ENCODE data around the gene CACNA2D3. TPM values are rescaled to one million over a fixed set of nuclear protein-coding genes. Genes with fewer than 3 reads are reported as not detected.
"Not testable (repeated sequence)": the region's sequence is repeated elsewhere in the genome, so short reads cannot be mapped to it uniquely, and the experiment has no call there.

CACNA2D3 gene
- total RNA-seq, 2 experiments from 2014 or later = not detected

DNA sequence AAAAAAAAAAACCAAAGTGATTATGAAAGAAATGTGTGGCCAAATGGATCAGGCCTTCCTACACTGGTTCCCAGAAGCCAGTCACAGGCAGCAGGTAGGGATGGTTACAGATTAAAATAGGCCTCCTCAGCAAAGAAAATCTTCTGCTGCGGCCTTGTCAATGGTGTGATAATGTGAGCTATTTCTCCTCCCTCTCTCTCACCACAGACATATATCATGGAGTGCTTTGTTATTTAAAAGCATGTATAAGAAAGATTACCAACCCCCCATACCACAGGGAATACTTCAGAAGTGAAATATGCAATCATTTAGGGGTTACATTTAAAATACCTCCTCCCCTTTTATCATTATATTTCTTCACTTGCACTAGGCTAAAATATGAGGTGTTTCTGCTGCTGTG lies 837.7 kb downstream of the CACNA2D3 start:
- ChIA-PET CTCF (no interaction called here), POLR2A (no interaction called here)

DNA sequence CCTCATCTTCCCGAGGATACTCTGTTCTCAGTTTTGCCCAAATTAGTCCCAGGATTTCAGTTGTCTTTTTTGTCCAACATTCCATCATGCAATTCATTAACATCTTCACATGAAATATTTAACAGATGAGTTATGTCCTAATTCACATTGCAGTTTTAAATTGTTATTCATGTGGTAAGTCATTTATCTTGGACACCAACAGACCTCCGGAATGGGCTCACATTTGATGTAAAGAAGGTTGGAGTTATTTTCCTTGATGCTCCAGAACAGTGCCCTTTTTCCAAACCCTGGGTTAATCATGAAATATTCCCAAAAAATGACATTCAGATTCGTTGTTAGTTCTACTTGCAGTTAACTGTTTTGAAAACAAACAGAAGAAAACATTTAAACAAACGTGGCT lies 838.3 kb downstream of the CACNA2D3 start:
- CTCF ChIA-PET = no interaction called here
- POLR2A ChIA-PET = no interaction called here

DNA sequence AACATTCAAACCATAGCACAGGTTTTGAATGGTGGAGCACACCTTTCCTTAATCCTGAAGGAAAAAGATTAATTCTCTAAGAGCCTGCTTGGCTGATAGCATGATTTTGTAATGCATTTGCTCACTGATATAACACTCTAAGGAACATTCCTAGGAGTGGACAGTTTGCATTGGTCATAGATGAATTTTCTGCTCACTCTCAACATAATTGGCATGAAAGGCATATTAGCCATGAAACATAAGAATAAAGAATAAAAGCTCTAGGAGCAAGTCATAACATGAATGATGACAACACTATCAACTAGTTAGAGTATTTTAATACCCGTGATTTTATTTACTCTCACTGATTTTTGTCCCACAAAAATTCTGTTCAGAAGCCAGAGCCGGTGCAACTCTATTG lies 839.8 kb downstream of the CACNA2D3 start:
- ChIA-PET CTCF (no interaction called here), POLR2A (no interaction called here)

DNA sequence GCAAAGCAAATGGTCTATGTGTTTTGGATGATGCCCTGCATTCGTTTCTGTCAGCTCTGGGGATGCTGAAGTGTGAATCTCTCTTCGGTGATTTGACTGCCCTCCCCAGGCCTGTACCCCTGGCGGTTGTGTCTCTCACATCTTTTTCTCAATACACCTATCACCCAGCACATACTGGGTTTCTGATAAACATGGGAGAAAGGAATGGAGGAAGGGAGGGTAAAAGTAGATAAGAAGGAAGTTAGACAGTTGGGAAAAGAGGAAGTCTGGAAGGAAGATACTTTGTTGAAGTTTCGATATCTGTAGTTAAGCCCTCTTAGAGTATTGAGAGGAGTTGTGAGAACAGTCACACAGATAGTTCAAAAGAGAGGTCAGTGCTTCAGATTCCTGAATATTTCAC lies 841.3 kb downstream of the CACNA2D3 start:
- POLR2A ChIA-PET = no interaction called here
- CTCF ChIA-PET = no interaction called here

DNA sequence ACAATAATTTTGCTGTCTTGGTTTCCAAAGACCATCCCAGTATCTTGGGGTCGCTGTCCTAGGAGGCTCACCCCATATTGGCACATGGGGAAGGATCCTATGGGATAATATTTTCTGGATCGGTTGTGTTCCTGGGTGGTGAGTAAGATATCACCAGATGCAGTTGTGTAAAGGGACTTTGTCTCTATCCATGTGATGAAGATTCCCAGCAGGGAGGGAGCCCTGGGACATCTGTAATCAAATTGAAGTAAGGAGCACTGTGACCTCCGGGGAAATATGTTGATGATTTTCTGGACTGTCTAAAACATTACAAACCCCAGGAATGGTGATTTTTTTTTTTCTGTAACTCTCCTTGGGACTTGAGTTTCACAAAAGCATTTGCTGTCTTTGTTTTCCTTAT lies 841.7 kb downstream of the CACNA2D3 start:
- POLR2A ChIA-PET = no interaction called here
- CTCF ChIA-PET = no interaction called here

DNA sequence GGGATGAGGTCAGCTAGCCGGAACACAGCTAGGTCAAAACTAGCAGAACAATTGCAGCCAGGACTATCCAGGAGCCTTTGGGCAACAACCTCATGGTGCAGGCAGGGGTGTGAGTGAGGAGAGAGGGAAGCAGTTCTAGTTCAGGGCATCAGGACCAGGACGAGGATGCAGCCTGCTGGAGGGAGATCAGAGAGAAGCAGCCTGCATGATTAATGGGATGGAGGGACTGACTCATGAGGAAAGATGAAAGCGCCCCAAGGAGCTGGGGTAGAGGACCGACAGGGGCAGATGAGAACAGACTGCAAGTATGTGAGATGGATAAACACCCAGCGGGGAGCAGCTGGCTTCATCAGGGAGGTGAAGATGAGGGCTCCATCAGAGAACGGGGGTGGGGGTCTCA lies 843.4 kb downstream of the CACNA2D3 start:
- POLR2A ChIA-PET = no interaction called here
- CTCF ChIA-PET = no interaction called here

DNA sequence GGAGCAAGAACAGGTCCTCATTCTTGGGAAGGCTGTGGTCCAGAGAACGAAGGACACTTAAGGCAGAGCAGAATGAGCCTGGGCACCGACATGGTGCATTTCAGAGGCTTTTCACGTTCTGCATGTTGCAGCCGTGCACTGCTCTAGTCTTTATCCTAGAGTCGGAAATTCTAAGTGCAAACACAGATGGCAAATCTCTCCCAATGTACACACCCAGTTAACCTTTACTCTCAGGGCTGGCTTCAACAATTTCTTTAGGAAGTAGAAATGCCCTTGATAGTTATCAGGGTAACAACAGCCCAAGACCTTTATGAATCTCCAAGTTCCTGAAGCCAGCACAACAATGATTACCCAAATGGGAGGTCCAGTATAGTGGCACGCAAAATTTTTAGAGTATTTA lies 844.6 kb downstream of the CACNA2D3 start:
- ChIA-PET POLR2A (no interaction called here), CTCF (no interaction called here)

DNA sequence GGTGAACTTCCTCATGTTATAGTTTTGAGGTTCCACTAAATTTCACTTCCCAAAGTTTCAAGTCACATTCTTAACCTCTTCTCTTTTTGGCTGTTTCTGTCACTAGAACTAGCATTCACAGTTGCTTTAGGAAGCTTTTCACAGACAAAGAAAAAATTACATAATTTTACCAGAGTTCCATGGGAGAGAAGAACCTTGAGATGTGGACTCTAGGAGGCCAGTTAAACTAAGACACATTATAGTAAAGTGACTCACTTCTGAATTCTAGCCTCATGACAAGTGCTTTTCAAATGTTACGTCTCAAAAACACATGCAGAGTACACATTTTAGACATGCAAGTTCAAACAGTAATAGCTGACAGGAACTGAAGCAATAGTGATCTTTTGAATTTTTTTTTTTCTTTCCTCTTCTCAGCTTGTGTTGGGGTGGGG lies 845.4 kb downstream of the CACNA2D3 start:
- ChIA-PET CTCF (no interaction called here), POLR2A (no interaction called here)

DNA sequence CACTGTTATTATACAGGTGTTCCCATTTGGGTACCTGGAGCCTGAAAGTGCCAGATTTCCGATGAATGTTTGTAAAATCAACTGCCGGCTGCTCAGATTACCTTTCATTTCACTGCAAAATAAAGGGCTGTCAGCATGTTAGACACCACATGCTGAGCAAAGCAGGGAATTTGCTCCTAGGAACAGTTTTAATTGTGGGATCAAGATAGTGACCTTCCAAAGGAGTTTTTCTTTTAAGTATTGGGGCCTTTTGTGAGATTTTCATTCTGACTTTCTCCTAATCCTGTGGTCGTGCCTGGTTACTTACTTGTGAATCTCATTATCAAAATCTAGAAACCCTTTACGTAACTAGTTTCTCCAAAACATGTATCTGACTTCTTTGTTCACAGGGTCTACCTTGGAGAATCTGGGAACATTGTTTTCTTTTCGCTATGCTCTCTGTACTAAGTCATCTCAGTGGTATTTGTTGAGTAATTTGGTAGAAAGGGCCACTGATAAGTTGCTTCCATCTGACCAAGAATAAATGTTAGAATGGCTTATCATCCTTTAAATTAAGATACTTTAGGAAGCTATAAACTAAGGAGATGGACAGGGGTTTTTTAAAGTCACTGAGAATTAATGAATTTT lies 846.3 kb downstream of the CACNA2D3 start:
- ChIA-PET POLR2A (no interaction called here), CTCF (no interaction called here)

DNA sequence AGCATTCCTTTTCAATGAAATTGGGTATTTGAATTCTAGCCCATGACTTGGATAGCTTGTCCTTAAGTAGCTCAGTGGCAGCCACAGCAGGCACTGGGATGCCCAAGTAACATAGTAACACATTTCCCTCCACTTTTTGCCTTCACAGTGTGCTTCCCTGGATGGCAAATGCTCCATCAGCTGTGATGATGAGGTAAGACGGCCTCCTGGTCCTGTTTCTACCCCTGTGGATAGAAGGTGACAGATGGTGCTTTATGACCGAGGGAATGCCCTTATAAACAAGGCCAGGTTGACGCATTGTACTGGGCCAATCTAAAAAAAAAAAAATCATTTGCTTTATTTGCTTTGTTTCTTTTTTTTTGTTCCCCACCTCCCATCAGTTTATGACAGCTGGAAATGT lies 847.3 kb downstream of the CACNA2D3 start:
- POLR2A ChIA-PET = no interaction called here
- CTCF ChIA-PET = no interaction called here

DNA sequence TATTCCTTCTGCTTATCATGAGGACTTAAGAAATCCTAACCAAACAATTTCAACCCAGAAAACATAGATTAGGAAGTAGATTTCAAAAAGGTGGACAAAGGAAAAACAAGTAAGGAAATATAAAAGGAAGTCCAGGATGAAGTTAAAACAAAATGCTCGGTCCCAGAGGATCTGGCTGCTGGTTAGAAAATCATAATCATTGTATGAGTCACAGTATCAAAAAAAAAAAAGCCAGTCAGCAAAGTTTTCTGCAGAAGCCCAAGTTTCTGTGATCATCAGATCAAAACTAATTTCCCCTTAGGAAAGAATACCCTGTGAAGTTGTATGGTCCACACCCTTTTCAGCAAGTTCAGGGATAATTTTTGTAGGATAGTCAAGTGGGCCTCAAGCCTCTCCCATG lies 848.5 kb downstream of the CACNA2D3 start:
- ChIA-PET CTCF (no interaction called here), POLR2A (no interaction called here)

DNA sequence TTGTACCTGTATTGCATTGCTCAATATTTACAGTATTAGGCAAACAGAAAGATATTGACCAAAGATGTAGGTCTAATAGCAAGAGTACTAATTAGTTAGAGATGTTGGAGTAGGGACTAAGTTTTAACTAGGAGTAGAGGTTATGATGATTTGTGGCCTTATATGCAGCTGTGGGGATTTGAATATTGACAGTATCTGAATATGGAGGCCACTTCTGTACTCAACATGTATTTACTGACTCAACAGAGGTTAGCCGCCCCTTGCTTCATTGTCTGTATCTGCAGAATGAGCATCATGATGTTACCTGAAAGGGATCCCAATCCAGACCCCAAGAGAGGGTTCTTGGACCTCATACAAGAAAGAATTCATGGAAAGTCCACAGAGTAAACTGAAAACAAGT lies 855.1 kb downstream of the CACNA2D3 start:
- ChIA-PET POLR2A (no interaction called here), CTCF (no interaction called here)

DNA sequence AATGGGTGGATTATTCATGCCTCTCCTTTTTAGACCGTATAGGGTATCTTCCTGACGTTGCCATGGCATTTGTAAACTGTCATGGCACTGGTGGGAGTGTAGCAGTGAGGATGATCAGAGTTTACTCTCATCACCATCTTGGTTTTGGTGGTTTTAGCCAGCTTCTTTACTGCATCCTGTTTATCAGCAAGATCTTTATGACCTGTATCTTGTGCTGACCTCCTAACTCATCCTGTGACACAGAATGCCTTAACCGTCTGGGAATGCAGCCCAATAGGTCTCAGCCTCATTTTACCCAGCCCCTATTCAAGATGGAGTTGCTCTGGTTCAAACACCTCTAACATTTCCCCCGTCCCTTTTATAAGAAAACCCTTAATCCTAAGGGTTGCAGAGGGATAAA lies 855.6 kb downstream of the CACNA2D3 start:
- CTCF ChIA-PET, POLR2A ChIA-PET: not testable (repeated sequence)

DNA sequence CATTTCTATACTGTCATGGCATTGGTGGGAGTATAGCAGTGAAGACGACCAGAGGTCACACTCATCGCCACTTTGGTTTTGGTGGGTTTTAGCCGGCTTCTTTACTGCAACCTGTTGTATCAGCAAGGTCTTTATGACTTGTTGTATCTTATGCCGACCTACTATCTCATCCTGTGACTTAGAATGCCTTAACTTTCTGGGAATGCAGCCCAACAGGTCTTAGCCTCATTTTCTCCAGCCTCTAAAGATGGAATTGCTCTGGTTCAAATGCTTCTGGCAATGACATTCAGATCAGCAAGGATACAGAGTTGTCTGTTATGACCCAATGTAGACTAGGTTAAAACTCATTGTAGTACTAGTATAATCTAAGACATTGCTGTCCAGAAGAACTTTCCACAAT lies 860.5 kb downstream of the CACNA2D3 start:
- CTCF ChIA-PET = no interaction called here
- POLR2A ChIA-PET = no interaction called here

DNA sequence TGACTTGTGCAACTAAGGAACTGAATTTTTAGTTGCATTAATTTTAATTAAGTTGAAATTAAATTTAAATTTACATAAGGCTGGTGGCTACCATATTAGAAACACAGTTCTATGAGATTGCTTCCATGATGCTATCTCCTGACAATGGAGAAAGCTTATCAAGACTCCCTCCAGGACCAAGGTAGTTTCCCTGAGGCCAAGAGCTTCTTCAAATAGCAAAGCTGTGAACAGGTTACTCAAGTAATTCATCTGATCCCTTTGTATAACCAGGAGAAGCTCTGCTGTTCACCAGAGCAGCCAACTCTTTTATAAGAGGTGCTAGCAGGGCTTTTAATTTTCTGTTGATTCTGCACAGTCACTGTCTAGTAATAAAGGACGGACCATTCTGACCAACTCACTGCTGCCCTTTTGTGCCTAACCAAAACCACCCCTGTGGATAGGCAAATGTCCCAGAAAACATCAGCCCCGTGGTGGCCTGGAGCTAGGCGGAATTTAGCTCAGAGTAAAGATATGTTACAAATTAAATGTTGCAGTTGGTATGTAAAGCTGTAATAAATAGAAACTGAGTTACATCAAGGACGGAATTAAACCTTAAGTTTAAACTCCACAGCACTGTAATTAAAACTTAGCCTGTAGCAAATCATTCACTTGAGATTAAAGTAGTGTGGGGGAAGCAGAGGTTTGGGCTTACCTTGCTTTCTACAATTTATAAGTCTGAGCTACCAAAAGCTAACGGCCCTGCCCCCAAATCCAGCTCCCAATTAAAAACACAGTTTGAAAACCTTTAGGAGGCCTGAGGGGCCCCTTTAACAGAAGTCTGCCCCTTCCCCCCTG lies 861.1 kb downstream of the CACNA2D3 start:
- CTCF ChIA-PET = no interaction called here
- POLR2A ChIA-PET = no interaction called here

DNA sequence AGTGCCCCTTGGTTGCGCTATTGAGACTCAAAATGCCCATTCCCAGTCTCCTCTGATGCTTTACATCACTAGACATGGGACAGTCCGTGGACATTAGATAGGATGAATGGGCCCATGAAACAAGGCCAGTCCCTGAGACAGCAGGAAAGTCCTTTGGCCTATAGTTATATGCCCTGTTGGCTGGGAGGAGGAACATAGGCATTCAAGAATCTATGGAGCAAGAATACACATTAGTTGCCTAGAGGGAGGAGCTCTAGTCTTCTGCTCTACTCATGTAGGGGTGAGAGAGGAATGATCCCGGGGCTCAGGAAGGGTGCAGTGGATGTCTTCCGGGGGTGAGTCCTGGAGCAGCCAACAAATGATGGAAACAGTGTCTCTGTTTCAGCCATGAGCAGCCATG lies 863.5 kb downstream of the CACNA2D3 start:
- POLR2A ChIA-PET = no interaction called here
- CTCF ChIA-PET = no interaction called here

DNA sequence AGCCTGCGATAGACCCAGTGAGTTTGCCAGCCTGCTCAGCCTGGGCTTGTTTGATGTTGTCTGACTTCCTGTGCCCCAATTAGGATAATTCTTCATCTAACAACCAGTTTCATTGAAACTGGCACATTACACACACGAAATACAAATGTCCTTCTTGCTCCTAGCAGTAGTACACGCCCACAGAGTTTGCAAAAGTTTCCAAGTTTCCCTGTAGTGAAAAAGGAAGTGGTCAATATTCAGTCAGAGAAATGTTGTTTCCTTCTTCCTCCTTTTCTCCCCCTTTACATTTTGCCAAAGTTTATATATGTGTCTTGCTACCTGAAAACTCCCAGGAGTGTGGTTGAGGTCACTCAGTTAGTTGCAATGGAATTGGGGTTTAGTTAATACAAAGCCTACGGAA lies 863.9 kb downstream of the CACNA2D3 start:
- ChIA-PET POLR2A (no interaction called here), CTCF (no interaction called here)

DNA sequence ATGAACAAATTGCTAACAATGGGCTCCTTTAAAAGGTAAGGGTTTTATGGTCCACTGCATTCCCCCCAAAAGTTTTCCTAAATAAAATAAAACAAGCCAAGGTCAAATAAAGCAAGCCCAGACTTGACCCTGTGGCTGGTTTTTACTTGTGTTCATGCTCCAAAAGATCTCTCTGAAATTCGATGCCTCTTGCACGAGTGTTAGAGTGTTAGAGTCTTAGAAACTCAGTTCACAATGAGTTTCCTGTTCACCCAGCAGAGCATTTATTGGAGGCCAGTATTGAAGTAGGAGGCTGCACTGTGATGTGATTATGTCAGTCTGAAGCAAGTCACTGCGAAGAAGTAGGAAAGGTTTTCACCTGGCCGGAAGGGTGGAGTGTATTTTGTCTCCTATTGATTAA lies 865.4 kb downstream of the CACNA2D3 start:
- CTCF ChIA-PET = no interaction called here
- POLR2A ChIA-PET = no interaction called here

DNA sequence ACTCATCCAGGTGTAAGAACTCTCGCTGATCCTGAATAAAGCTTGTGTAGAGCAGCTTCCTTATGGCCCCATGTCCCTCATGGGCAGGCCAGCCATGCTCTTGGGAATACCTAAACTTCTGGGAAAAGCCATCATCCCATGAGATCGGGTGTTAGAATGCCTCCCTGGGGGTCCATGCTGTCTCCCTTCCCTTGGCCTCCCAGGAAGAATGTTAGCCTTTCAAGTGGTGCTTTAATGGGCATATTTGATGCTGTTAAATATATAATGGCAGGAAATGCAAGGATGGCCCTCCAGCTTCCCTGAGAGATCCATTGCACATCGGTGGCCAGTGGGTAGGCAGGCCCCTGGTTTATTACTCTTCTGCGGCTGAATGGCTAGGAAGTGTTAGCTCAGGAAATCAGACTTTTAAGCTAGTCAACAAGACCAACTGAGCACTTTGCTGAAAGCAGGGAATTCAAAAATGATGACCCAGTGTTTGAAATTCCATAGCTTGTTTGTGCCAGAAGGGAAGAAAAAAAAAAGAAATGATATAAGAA lies 866.0 kb downstream of the CACNA2D3 start:
- CTCF ChIA-PET = no interaction called here
- POLR2A ChIA-PET = no interaction called here

DNA sequence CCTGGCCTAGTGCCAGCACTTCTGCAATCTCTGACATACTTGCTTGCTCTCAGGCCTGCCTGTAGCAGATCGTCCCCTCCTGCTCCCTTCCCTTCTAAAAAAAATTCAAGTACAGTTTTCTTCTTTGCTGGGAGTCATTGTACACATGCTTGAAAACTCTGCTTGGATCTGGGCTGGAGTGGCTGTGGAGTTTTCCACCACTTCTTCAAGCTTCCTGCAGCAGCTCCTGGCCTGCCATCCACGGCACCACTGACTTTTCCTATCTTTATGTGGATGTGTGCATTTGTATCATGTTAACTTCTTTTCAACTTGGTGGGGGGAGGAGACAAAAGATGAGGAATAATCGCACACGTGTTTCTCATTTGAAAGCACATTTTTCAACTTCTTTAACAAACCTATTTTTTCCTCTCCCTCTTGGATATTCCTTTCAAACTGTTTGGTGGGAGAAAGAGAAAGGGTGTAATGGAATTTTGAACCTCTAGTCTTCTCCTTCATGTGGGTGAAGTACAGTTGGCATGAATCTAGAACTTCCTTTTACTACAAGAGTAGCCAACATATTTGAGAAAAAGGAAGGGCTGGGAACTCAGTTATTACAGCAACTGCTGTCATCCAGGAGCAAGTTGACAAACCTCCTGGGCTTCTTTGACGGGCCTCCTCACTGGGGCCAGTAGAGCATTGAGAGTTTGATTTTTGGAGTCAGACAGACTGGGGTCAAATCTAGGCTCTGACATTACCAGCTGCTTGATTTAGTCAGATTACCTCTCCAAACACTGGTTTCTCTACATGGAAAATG lies 866.7 kb downstream of the CACNA2D3 start:
- CTCF ChIA-PET = no interaction called here
- POLR2A ChIA-PET = no interaction called here

DNA sequence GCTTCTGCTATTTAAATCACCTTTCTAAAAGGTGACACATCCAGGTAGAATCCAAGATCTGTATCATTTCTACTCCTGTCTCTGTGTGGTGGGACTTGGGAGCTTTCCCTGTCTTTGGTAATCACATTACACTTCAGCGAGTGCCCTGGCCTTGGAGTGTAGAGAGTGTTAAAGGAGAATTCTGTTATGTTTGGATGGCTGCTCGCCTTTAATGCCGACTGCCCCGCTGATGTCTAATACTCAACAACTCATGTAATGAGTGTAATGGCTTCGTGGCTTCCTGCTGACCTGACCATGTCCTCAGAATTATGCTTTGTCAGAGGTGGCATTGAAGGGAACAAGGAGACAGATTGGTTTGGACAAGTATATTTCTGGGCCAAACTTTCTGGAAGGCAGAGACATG lies 871.8 kb downstream of the CACNA2D3 start:
- ChIA-PET POLR2A (no interaction called here), CTCF (no interaction called here)

Data from activated CD8-positive, alpha-beta memory T cell treated with anti-CD3 and anti-CD28 coated beads for 36 hours (primary cell).